ENCODE measurements around the gene TERT. TPM values are rescaled to one million over a fixed set of nuclear protein-coding genes. Genes with fewer than 3 reads are reported as not detected.

Gene TERT
- total and polyA plus RNA-seq, 10 of the 15 experiments (the other 5 are each of a cell fraction or from before 2014, with no cell fraction given): 0.08 to 21.5 (median 5.0) TPM

DNA sequence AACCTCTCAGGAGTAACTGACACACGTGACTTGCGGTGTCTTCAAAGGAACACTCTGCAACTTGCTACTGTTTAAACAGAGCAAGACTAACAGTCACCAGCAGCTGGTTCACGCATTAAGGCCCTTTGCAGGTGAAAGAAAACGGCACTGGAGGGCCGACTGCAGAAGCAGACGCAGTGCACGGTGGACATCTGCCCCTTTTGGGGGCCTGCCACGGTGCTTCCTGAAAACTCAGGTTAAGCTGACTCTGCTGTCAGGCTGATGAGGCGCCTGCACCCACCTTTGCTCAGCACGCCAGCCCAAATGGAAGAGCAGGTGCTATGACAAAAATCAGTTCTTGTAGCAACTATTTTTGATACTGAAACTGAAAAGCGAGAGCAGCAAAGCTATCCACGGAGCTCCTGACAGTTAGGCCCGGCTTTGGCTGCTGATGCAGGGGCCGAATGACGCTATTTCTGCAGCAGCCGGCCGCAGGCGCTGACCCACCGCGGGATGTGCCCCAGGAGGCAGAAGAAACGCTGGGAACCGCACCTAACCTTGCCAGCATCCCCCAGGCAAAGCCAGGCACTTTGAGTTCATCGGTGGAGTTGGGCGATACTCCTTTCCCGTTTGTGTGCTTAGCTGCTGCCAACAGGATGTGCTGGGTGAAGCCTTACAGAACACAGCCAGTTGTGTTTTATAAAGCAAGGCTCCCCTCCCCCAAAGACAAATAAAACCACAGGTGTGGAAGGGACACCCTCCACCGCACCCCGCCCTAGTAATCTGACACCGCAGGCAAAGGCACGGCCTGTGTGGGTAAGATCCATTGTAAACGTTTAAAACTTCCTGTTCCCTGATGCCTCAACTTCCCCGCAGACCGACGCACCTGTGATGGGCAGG, 21.1 kb upstream of the TERT start (continued):
- TF ChIP-seq, protein P1, sequence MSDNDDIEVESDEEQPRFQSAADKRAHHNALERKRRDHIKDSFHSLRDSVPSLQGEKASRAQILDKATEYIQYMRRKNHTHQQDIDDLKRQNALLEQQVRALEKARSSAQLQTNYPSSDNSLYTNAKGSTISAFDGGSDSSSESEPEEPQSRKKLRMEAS (IDR thresholded peaks at IDR 0.05; ENCODE audit: low read depth, low read length): peak; percentile 47
- TF ChIP-seq, protein P2, sequence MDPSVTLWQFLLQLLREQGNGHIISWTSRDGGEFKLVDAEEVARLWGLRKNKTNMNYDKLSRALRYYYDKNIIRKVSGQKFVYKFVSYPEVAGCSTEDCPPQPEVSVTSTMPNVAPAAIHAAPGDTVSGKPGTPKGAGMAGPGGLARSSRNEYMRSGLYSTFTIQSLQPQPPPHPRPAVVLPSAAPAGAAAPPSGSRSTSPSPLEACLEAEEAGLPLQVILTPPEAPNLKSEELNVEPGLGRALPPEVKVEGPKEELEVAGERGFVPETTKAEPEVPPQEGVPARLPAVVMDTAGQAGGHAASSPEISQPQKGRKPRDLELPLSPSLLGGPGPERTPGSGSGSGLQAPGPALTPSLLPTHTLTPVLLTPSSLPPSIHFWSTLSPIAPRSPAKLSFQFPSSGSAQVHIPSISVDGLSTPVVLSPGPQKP (IDR thresholded peaks at IDR 0.05; ENCODE audit: low read depth, low read length): no peak
- TF ChIP-seq, protein P3, sequence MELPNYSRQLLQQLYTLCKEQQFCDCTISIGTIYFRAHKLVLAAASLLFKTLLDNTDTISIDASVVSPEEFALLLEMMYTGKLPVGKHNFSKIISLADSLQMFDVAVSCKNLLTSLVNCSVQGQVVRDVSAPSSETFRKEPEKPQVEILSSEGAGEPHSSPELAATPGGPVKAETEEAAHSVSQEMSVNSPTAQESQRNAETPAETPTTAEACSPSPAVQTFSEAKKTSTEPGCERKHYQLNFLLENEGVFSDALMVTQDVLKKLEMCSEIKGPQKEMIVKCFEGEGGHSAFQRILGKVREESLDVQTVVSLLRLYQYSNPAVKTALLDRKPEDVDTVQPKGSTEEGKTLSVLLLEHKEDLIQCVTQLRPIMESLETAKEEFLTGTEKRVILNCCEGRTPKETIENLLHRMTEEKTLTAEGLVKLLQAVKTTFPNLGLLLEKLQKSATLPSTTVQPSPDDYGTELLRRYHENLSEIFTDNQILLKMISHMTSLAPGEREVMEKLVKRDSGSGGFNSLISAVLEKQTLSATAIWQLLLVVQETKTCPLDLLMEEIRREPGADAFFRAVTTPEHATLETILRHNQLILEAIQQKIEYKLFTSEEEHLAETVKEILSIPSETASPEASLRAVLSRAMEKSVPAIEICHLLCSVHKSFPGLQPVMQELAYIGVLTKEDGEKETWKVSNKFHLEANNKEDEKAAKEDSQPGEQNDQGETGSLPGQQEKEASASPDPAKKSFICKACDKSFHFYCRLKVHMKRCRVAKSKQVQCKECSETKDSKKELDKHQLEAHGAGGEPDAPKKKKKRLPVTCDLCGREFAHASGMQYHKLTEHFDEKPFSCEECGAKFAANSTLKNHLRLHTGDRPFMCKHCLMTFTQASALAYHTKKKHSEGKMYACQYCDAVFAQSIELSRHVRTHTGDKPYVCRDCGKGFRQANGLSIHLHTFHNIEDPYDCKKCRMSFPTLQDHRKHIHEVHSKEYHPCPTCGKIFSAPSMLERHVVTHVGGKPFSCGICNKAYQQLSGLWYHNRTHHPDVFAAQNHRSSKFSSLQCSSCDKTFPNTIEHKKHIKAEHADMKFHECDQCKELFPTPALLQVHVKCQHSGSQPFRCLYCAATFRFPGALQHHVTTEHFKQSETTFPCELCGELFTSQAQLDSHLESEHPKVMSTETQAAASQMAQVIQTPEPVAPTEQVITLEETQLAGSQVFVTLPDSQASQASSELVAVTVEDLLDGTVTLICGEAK (IDR thresholded peaks at IDR 0.05; ENCODE audit: borderline replicate concordance): no peak
- TF ChIP-seq ESRRA (IDR thresholded peaks at IDR 0.05; ENCODE audit: low read length) (no peak), RAD51 (IDR thresholded peaks at IDR 0.05) (peak; percentile 87), CHD2 (IDR thresholded peaks at IDR 0.05; ENCODE audit: borderline replicate concordance, low read depth, low read length) (peak; percentile 60; the same call in 1 of the 2 replicates), POLR2A (IDR thresholded peaks at IDR 0.05; ENCODE audit: low read depth, low read length) (peak; percentile 71; the same call in 1 of the 2 replicates), BACH1 (IDR thresholded peaks at IDR 0.05; ENCODE audit: borderline replicate concordance) (no peak; the same call in 1 of the 2 replicates), IKZF1 (conservative IDR thresholded peaks at IDR 0.05) (peak; percentile 93), ZNF217 (IDR thresholded peaks at IDR 0.05) (no peak; the same call in 1 of the 2 replicates), RAD21 (IDR thresholded peaks at IDR 0.05; ENCODE audit: insufficient read depth, low read depth, low read length) (0 out of 2 replicates have a peak, but pooled peaks have one; percentile 12), TARDBP (IDR thresholded peaks at IDR 0.05; ENCODE audit: borderline replicate concordance) (no peak), POLR2AphosphoS2 (IDR thresholded peaks at IDR 0.05; ENCODE audit: low read depth, low read length) (no peak), ZNF384 (IDR thresholded peaks at IDR 0.05; ENCODE audit: borderline replicate concordance, low read depth, low read length) (no peak), IRF4 (IDR thresholded peaks at IDR 0.05; ENCODE audit: low read depth, low read length) (0 out of 2 replicates have a peak, but pooled peaks have one; percentile 85), CBFB (IDR thresholded peaks at IDR 0.05; ENCODE audit: low read depth) (peak; percentile 92), DPF2 (IDR thresholded peaks at IDR 0.05) (peak; percentile 84; the same call in 1 of the 2 replicates), POU2F2 (IDR thresholded peaks at IDR 0.05; ENCODE audit: borderline replicate concordance, low read depth, low read length) (peak; percentile 56; the same call in 1 of the 3 replicates)
- TF ChIP-seq, protein P4, sequence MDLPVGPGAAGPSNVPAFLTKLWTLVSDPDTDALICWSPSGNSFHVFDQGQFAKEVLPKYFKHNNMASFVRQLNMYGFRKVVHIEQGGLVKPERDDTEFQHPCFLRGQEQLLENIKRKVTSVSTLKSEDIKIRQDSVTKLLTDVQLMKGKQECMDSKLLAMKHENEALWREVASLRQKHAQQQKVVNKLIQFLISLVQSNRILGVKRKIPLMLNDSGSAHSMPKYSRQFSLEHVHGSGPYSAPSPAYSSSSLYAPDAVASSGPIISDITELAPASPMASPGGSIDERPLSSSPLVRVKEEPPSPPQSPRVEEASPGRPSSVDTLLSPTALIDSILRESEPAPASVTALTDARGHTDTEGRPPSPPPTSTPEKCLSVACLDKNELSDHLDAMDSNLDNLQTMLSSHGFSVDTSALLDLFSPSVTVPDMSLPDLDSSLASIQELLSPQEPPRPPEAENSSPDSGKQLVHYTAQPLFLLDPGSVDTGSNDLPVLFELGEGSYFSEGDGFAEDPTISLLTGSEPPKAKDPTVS (IDR thresholded peaks at IDR 0.05; ENCODE audit: low read depth, low read length): no peak
- TF ChIP-seq, protein P5, sequence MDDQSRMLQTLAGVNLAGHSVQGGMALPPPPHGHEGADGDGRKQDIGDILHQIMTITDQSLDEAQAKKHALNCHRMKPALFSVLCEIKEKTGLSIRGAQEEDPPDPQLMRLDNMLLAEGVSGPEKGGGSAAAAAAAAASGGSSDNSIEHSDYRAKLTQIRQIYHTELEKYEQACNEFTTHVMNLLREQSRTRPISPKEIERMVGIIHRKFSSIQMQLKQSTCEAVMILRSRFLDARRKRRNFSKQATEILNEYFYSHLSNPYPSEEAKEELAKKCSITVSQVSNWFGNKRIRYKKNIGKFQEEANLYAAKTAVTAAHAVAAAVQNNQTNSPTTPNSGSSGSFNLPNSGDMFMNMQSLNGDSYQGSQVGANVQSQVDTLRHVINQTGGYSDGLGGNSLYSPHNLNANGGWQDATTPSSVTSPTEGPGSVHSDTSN (IDR thresholded peaks at IDR 0.05; ENCODE audit: insufficient replicate concordance, low read depth, low read length): peak; percentile 60
- TF ChIP-seq, protein P6, sequence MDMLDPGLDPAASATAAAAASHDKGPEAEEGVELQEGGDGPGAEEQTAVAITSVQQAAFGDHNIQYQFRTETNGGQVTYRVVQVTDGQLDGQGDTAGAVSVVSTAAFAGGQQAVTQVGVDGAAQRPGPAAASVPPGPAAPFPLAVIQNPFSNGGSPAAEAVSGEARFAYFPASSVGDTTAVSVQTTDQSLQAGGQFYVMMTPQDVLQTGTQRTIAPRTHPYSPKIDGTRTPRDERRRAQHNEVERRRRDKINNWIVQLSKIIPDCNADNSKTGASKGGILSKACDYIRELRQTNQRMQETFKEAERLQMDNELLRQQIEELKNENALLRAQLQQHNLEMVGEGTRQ (IDR thresholded peaks at IDR 0.05; ENCODE audit: borderline replicate concordance, low read depth, low read length): no peak; the same call in 1 of the 2 replicates
